Astrocyte (in vitro differentiated cells and primary cell): Measurements from ENCODE around the gene PAK2. TPM values are rescaled to one million over a fixed set of nuclear protein-coding genes. Genes with fewer than 3 reads are reported as not detected.
"Not testable (repeated sequence)": the region's sequence is repeated elsewhere in the genome, so short reads cannot be mapped to it uniquely, and the experiment has no call there.

Experiments used
- DNase-seq: peaks from one replicate; pipeline ENCODE4 v3.0.0-alpha.2; 2010; ENCODE audit warnings: low read depth
- FAIRE-seq: peaks from 2 replicates; lab custom pipeline; 2011; peaks lifted over from hg19 to GRCh38; lab: Jason Lieb, UNC
- H2AFZ ChIP-seq: 2 replicates; pipeline ENCODE4 v1.6.0; 2012; ENCODE audit warnings: low read depth, low read length, inconsistent platforms
- H3K27ac ChIP-seq: 2 replicates; pipeline ENCODE4 v1.5.1; 2011; ENCODE audit warnings: low read depth, low read length, inconsistent platforms
- H3K27me3 ChIP-seq: 2 replicates; pipeline ENCODE4 v1.6.0; 2011; ENCODE audit warnings: low read length, inconsistent platforms; ENCODE audit not compliant: insufficient read depth
- H3K36me3 ChIP-seq: 2 replicates; pipeline ENCODE4 v1.5.1; 2011; ENCODE audit warnings: low read length, inconsistent platforms; ENCODE audit not compliant: insufficient read depth
- H3K4me1 ChIP-seq: 2 replicates; pipeline ENCODE4 v1.5.1; 2011; ENCODE audit warnings: low read length, inconsistent platforms; ENCODE audit not compliant: insufficient read depth
- H3K4me2 ChIP-seq: 2 replicates; pipeline ENCODE4 v1.6.0; 2012; ENCODE audit warnings: low read length, inconsistent platforms
- H3K4me3 ChIP-seq: 2 replicates; pipeline ENCODE4 v1.5.1; 2011; ENCODE audit warnings: low read depth, mild to moderate bottlenecking, low read length, inconsistent platforms; ENCODE audit not compliant: insufficient read depth
- H3K79me2 ChIP-seq: 2 replicates; pipeline ENCODE4 v1.6.0; 2012; ENCODE audit warnings: mild to moderate bottlenecking, low read length, inconsistent platforms; ENCODE audit not compliant: insufficient read depth
- H3K9ac ChIP-seq: 2 replicates; pipeline ENCODE4 v1.6.0; 2012; ENCODE audit warnings: mild to moderate bottlenecking, low read length, inconsistent platforms
- H3K9me3 ChIP-seq: 2 replicates; pipeline ENCODE4 v1.5.1; 2012; ENCODE audit warnings: low read depth, mild to moderate bottlenecking, low read length, inconsistent platforms; ENCODE audit not compliant: insufficient read depth
- H4K20me1 ChIP-seq: 2 replicates; pipeline ENCODE4 v1.6.0; 2012; ENCODE audit warnings: low read length, inconsistent platforms; ENCODE audit not compliant: insufficient read depth
- H3K27ac Mint-ChIP-seq: one replicate; pipeline ENCODE4 v1.8.0; 2021; ENCODE audit warnings: mild to moderate bottlenecking, mixed read lengths; ENCODE audit not compliant: unreplicated experiment
- H3K27me3 Mint-ChIP-seq: one replicate; pipeline ENCODE4 v1.8.0; 2021; ENCODE audit warnings: low read depth, mixed read lengths; ENCODE audit not compliant: unreplicated experiment
- H3K36me3 Mint-ChIP-seq: one replicate; pipeline ENCODE4 v1.8.0; 2021; ENCODE audit warnings: low read depth, mixed read lengths; ENCODE audit not compliant: unreplicated experiment
- H3K4me1 Mint-ChIP-seq: one replicate; pipeline ENCODE4 v1.8.0; 2021; ENCODE audit warnings: low read depth, mixed read lengths; ENCODE audit not compliant: unreplicated experiment
- H3K4me3 Mint-ChIP-seq: one replicate; pipeline ENCODE4 v1.8.0; 2021; ENCODE audit warnings: mild to moderate bottlenecking, moderate library complexity, mixed read lengths; ENCODE audit not compliant: unreplicated experiment
- H3K9me3 Mint-ChIP-seq: one replicate; pipeline ENCODE4 v1.8.0; 2021; ENCODE audit warnings: mild to moderate bottlenecking, mixed read lengths; ENCODE audit not compliant: unreplicated experiment
- EZH2 ChIP-seq: IDR thresholded peaks from 2 replicates; pipeline ENCODE4 v1.6.1; 2012; ENCODE audit warnings: mild to moderate bottlenecking, low read length, inconsistent platforms; ENCODE audit not compliant: insufficient read depth
- total RNA-seq: library from RNA; stranded (reverse); gene quantifications from 2 replicates; pipeline ENCODE4 v1.2.1, GENCODE V29; 2021
- TF ChIP-seq, protein P1 (sequence below): IDR thresholded peaks from 2 replicates; pipeline ENCODE4 v1.5.1; 2011; ENCODE audit warnings: low read depth, mild to moderate bottlenecking, inconsistent platforms, low read length, moderate library complexity; ENCODE audit not compliant: insufficient read depth

PAK2 gene
- total RNA-seq, 1 donor from 2014 or later: 124 TPM

DNA sequence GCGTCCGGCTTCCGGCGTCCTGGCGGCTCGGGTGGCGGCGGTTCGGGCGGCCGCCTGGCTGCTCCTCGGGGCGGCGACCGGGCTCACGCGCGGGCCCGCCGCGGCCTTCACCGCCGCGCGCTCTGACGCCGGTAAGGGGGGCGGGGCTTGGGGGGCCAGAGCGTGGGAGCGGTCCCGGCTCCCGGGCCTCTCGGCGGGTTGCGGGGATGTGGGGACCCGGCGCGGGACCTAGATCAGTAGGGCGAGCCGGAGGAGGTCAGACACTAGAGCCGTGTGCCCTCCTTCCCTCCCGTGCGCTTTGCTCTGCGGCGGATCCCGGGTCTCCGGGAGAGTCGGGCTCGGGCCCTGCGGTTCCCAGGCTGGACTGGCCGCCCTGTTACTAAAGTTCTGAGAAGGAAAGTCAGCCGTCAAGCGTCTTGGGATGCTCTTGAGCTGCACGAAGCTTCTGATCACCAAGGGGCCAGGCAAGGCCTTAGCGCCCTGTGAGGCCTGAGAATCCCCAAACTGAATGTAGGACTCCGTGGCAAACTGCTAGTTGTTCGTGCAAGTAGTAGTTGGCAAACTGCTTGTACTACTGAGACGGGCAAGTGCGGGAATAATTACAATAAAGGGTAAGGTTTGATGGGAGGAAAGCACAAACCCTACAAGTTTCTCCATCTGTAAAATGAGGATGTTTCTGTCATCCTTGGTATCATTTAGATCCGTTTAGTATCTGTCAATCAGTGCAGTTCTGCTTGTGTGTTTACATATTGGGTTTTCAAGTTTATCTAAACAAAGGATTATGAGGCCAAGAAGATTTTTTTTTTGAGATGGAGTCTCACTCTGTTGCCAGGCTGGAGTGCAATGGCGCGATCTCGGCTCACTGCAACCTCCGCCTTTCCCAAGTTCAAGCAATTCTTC is 26.9 kb upstream of the PAK2 start:
- H3K27ac ChIP-seq: peak overlapping the region; percentile 89
- no peak for TF ChIP-seq EZH2
- no peaks in the 10 kb centered on the region for H4K20me1 ChIP-seq
- no peaks in the 10 kb centered on the region for H3K36me3 Mint-ChIP-seq
- peak overlapping the region; percentile 90 for H3K4me3 ChIP-seq
- no peaks in the 10 kb centered on the region for H3K27me3 ChIP-seq
- peak overlapping the region; percentile 75 for H3K4me3 Mint-ChIP-seq
- no peaks in the 10 kb centered on the region for H3K36me3 ChIP-seq
- peak overlapping the region; percentile 82 for H3K9ac ChIP-seq
- peak overlapping the region; percentile 36 for H3K27ac Mint-ChIP-seq
- FAIRE-seq (no peak), DNase-seq (peak; percentile 51)
- peaks cover 5% of the 10 kb centered on the region for H3K79me2 ChIP-seq
- no peaks in the 10 kb centered on the region for H3K4me1 Mint-ChIP-seq
- no peaks in the 10 kb centered on the region for H3K27me3 Mint-ChIP-seq
- no peaks in the 10 kb centered on the region for H3K9me3 ChIP-seq
- H2AFZ ChIP-seq: peak overlapping the region; percentile 82
- no peaks in the 10 kb centered on the region for H3K9me3 Mint-ChIP-seq
- peaks cover 11% of the 10 kb centered on the region for H3K4me1 ChIP-seq
- peak overlapping the region; percentile 90 for H3K4me2 ChIP-seq

DNA sequence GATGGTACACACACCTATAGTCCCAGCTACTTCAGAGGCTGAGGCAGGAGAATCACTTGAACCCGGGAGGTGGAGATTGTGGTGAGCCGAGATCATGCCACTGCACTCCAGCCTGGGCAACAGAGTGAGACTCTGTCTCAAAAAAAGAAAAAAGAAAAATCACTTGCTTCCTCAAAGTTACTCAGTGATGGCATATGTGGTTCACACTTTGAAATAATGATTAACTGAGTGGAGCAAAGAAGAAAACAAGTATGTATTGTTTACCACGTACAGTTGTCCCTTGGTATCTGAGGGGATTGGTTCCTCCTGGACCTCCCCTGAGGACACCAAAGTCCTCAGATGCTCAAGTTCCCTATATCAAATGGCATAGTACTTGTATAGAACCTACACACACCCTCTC is 22.5 kb upstream of the PAK2 start:
- H3K36me3 ChIP-seq, H3K9ac ChIP-seq, H3K9me3 ChIP-seq, H4K20me1 ChIP-seq, H2AFZ ChIP-seq, H3K27ac Mint-ChIP-seq, H3K4me2 ChIP-seq, H3K4me1 ChIP-seq, H3K4me3 ChIP-seq, H3K4me3 Mint-ChIP-seq, FAIRE-seq, H3K27me3 ChIP-seq, H3K4me1 Mint-ChIP-seq, H3K27me3 Mint-ChIP-seq, H3K9me3 Mint-ChIP-seq, H3K79me2 ChIP-seq, DNase-seq, H3K27ac ChIP-seq: not testable (repeated sequence)
- peaks cover 14% of the 10 kb centered on the region for H3K36me3 Mint-ChIP-seq

DNA sequence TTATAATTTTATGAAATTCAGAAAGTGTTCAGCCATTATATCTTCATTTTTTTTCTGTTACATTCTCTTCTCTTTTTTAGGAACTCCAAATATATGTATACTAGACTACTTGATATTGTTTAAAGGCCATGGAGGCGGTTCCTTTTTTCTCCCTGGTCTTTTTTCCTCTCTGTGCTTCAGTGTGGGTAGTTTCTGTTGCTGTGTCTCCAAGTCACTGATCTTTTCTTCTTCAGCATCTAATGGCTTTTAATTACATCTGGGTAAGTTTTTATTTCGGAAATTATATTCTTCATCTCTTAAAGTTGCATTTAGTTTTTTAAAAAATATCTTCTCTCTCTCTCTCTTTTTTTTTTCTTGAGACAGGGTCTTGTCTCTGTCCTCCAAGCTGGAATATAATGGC is 18.6 kb upstream of the PAK2 start:
- Histone ChIP-seq H3K27ac (no peak overlapping the region), H3K27me3 (no peaks in the 10 kb centered on the region), H3K9ac (no peak overlapping the region), H3K4me2 (no peak overlapping the region), H3K4me1 (no peaks in the 10 kb centered on the region), H2AFZ (no peak overlapping the region), H3K79me2 (peaks cover 1% of the 10 kb centered on the region), H3K4me3 (no peak overlapping the region), H3K36me3 (no peaks in the 10 kb centered on the region), H3K9me3 (no peaks in the 10 kb centered on the region), H4K20me1 (no peaks in the 10 kb centered on the region)
- H3K4me1 Mint-ChIP-seq: no peaks in the 10 kb centered on the region
- no peaks in the 10 kb centered on the region for H3K9me3 Mint-ChIP-seq
- H3K4me3 Mint-ChIP-seq: no peak overlapping the region
- no peak for TF ChIP-seq EZH2
- TF ChIP-seq, protein P1, sequence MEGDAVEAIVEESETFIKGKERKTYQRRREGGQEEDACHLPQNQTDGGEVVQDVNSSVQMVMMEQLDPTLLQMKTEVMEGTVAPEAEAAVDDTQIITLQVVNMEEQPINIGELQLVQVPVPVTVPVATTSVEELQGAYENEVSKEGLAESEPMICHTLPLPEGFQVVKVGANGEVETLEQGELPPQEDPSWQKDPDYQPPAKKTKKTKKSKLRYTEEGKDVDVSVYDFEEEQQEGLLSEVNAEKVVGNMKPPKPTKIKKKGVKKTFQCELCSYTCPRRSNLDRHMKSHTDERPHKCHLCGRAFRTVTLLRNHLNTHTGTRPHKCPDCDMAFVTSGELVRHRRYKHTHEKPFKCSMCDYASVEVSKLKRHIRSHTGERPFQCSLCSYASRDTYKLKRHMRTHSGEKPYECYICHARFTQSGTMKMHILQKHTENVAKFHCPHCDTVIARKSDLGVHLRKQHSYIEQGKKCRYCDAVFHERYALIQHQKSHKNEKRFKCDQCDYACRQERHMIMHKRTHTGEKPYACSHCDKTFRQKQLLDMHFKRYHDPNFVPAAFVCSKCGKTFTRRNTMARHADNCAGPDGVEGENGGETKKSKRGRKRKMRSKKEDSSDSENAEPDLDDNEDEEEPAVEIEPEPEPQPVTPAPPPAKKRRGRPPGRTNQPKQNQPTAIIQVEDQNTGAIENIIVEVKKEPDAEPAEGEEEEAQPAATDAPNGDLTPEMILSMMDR: no peak
- H3K27me3 Mint-ChIP-seq: no peaks in the 10 kb centered on the region
- FAIRE-seq (no peak), DNase-seq (no peak)
- H3K36me3 Mint-ChIP-seq: peaks cover 14% of the 10 kb centered on the region
- H3K27ac Mint-ChIP-seq: no peak overlapping the region
